ENCODE results near the gene ADISSP. TPM values are rescaled to one million over a fixed set of nuclear protein-coding genes. Genes with fewer than 3 reads are reported as not detected.

Gene ADISSP
- polyA plus RNA-seq, 3 donors = 59.6 to 78.5 (median 68.5) TPM

DNA sequence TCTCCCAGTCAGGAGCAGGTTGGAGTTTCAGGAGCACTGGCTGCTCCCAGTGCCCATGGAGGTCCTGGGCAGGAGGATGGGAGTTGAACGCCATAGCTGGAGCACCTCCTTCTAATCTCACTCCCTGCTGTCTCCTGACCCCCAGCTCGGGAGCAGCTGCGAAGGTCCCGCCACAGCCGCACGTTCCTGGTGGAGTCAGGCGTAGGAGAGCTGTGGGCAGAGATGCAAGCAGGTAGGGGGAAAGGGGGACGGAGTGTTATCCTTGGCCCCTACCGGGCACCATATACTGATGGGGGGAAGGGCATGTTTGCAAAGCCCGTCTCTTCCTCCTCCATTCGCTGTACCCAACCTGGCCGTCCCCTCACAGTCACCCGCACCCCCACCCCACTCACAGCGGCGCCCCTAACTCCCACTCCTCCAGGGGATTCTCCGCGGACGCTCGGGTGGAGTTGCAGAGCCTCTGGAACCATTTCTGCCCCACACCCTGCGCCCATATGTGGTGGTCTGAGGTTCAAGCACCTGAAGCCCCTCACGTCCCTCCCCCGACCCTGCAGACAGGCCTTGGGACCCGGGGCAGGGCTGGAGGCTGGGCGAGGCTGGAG, 18.4 kb downstream of the ADISSP start:
- no peak overlapping the region for H3K4me3 Mint-ChIP-seq
- peaks cover 0 to 3% (median 0%) of the 10 kb centered on the region in 7 donors for H3K9me3 Mint-ChIP-seq
- H3K79me2 ChIP-seq (ENCODE audit: insufficient read depth, low read length) = no peaks in the 10 kb centered on the region
- H3K27me3 Mint-ChIP-seq (ENCODE audit: low read depth in 3 of 3) = peaks cover 7 to 29% (median 17%) of the 10 kb centered on the region in 3 donors
- no peak overlapping the region for H3K4me3 ChIP-seq (replicated peaks in 1 of 3; ENCODE audit: low read depth in 2 of 3, low read length in 3 of 3)
- no peak overlapping the region for H3K9ac ChIP-seq (ENCODE audit: insufficient read depth, low read length, poor library complexity, severe bottlenecking)
- H3K4me1 Mint-ChIP-seq = peaks cover 23% of the 10 kb centered on the region
- intact Hi-C loops (cut with micrococcal nuclease) = loop anchor here (2.0 to 5.0 kb wide), 2 partner anchors 72 kb away; no protein-coding TSS in a partner anchor
- WGBS (ENCODE audit: insufficient coverage) = 86% methylated on average over 11 of the region's 24 CpGs
- no peaks in the 10 kb centered on the region for H3K27me3 ChIP-seq (ENCODE audit: control insufficient read depth in 2 of 2, insufficient read depth in 2 of 2, low read length in 2 of 2)
- H3K36me3 ChIP-seq (replicated peaks in 1 of 2; ENCODE audit: control insufficient read depth in 1 of 2, insufficient read depth in 2 of 2, low read length in 2 of 2) = peaks cover 11 to 23% of the 10 kb centered on the region in 2 donors
- H3K27ac ChIP-seq (ENCODE audit: low read depth in 1 of 2, low read length in 2 of 2) = no peak overlapping the region
- H3K36me3 Mint-ChIP-seq = peaks cover 15 to 22% of the 10 kb centered on the region in 2 donors
- no peak overlapping the region for H2AFZ ChIP-seq (ENCODE audit: insufficient read depth, low read depth, low read length, poor library complexity, severe bottlenecking)
- DNase-seq = no peak
- no peak overlapping the region for H3K4me2 ChIP-seq (replicated peaks; ENCODE audit: extremely low read depth, low read length, poor library complexity, severe bottlenecking)
- peaks cover 11 to 39% of the 10 kb centered on the region in 2 donors for H3K4me1 ChIP-seq (ENCODE audit: control insufficient read depth in 1 of 2, insufficient read depth in 2 of 2, low read length in 2 of 2)
- no peak overlapping the region for H3K27ac Mint-ChIP-seq
- peaks cover 26% of the 10 kb centered on the region for H4K20me1 ChIP-seq (ENCODE audit: insufficient read depth, low read length)
- TF ChIP-seq, protein P1, sequence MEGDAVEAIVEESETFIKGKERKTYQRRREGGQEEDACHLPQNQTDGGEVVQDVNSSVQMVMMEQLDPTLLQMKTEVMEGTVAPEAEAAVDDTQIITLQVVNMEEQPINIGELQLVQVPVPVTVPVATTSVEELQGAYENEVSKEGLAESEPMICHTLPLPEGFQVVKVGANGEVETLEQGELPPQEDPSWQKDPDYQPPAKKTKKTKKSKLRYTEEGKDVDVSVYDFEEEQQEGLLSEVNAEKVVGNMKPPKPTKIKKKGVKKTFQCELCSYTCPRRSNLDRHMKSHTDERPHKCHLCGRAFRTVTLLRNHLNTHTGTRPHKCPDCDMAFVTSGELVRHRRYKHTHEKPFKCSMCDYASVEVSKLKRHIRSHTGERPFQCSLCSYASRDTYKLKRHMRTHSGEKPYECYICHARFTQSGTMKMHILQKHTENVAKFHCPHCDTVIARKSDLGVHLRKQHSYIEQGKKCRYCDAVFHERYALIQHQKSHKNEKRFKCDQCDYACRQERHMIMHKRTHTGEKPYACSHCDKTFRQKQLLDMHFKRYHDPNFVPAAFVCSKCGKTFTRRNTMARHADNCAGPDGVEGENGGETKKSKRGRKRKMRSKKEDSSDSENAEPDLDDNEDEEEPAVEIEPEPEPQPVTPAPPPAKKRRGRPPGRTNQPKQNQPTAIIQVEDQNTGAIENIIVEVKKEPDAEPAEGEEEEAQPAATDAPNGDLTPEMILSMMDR (IDR thresholded peaks at IDR 0.05) = no peak
- no peaks in the 10 kb centered on the region for H3K9me3 ChIP-seq (replicated peaks in 1 of 2; ENCODE audit: control insufficient read depth in 1 of 2, insufficient read depth in 1 of 2, low read length in 2 of 2)

- WGBS (ENCODE audit: insufficient coverage) = 98% methylated on average over 15 of the region's 16 CpGs
- Histone ChIP-seq H2AFZ (ENCODE audit: insufficient read depth, low read depth, low read length, poor library complexity, severe bottlenecking) (no peak overlapping the region), H3K27ac (ENCODE audit: low read depth in 1 of 2, low read length in 2 of 2) (no peak overlapping the region), H3K4me2 (replicated peaks; ENCODE audit: extremely low read depth, low read length, poor library complexity, severe bottlenecking) (no peak overlapping the region), H3K79me2 (ENCODE audit: insufficient read depth, low read length) (no peaks in the 10 kb centered on the region), H3K9me3 (replicated peaks in 1 of 2; ENCODE audit: control insufficient read depth in 1 of 2, insufficient read depth in 1 of 2, low read length in 2 of 2) (no peaks in the 10 kb centered on the region), H4K20me1 (ENCODE audit: insufficient read depth, low read length) (peaks cover 17% of the 10 kb centered on the region), H3K9ac (ENCODE audit: insufficient read depth, low read length, poor library complexity, severe bottlenecking) (no peak overlapping the region), H3K27me3 (ENCODE audit: control insufficient read depth in 2 of 2, insufficient read depth in 2 of 2, low read length in 2 of 2) (no peaks in the 10 kb centered on the region), H3K36me3 (replicated peaks in 1 of 2; ENCODE audit: control insufficient read depth in 1 of 2, insufficient read depth in 2 of 2, low read length in 2 of 2) (peaks cover 7 to 15% of the 10 kb centered on the region in 2 donors), H3K4me3 (replicated peaks in 1 of 3; ENCODE audit: low read depth in 2 of 3, low read length in 3 of 3) (no peak overlapping the region), H3K4me1 (ENCODE audit: control insufficient read depth in 1 of 2, insufficient read depth in 2 of 2, low read length in 2 of 2) (peaks cover 11 to 40% of the 10 kb centered on the region in 2 donors)
- Mint-ChIP-seq H3K4me1 (peaks cover 21% of the 10 kb centered on the region), H3K36me3 (peaks cover 13 to 18% of the 10 kb centered on the region in 2 donors), H3K4me3 (no peak overlapping the region), H3K9me3 (peaks cover 0 to 3% (median 0%) of the 10 kb centered on the region in 7 donors), H3K27me3 (ENCODE audit: low read depth in 3 of 3) (peaks cover 7 to 29% (median 19%) of the 10 kb centered on the region in 3 donors), H3K27ac (no peak overlapping the region)
- TF ChIP-seq, protein P1 (IDR thresholded peaks at IDR 0.05) = no peak
- intact Hi-C loops (cut with micrococcal nuclease) = loop anchor here (2.0 to 5.0 kb wide), 2 partner anchors 71 kb away; no protein-coding TSS in a partner anchor
- DNase-seq = no peak
Observed at GRCh38 chr20:3748073-3748472, 19.5 kb downstream of the ADISSP start.

Data from CD14-positive monocyte (primary cell).